ENCODE results near the gene PLA2G2D.
A peak's percentile ranks its signal among the peaks of the same experiment; 100 is the strongest.

The PLA2G2D gene, protein sequence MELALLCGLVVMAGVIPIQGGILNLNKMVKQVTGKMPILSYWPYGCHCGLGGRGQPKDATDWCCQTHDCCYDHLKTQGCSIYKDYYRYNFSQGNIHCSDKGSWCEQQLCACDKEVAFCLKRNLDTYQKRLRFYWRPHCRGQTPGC
- 0 reads per million in 4 donors for total RNA-seq

DNA sequence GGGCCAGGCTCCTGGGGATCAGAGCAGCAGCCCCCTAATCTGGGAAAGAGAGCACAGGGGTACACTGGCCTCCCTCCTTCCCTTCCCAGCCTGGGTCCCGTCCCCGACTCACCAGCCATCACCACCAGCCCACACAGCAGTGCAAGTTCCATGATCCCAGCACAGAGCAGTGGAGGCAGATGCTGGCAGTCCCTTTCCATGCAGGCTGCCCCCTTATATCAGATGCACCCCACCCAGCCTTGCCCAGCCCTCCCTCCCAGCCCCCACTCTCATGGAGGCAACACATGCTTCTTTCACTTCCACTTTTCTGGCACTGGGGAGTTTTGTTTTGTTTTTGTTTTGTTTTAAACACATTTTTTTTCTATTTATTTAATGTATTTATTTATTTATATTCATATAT, at the start of gene PLA2G2D:
Gene PLA2G2D (minus strand): TSS at position 190 of the 400 bp plus-strand sequence. CDS start 38 bp downstream, at position 152.
- no peak for DNase-seq

DNA sequence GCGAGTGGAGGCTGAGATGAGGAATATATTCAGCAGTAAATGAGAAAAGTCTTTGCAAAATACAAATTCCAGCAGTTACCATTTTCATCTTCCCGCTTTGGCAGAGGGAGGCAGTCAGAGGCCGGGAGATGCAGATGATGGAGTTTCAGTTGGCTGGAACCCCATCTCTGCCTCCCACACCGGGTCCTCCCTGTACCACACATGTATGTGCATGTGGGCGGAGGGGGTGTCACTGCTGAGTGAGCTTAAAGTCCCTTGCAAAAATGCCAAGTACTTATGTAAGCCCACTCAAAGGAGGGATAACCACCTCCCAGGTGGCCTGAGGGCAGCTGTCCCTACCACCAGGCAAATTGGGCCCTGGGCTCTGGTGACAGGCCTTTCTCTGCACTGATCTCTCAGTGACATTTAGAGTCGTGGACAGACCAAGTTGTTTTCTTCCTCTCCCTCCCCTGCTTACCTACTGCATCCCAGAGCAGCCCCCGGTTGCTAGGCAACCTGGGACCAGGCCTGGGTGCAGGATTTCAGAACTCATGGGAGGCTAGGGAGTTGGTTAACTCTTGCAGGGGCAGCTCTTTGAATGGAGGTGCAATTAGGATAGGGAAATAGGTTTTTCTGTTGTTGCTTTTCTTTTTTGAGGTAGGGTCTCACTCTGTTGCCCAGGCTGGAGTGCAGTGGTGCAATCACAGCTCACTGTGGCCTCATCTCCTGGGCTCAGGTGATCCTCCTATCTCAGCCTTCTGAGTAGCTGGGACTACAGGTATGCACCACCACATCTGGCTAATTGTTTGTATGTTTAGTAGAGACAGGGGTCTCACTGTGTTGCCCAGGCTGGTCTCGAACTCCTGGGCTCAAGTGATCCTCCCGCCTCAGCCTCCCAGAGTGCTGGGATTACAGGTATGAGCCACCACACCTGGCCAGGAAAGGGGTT, 49.5 kb upstream of the PLA2G2D start:
- no peak for DNase-seq

DNA sequence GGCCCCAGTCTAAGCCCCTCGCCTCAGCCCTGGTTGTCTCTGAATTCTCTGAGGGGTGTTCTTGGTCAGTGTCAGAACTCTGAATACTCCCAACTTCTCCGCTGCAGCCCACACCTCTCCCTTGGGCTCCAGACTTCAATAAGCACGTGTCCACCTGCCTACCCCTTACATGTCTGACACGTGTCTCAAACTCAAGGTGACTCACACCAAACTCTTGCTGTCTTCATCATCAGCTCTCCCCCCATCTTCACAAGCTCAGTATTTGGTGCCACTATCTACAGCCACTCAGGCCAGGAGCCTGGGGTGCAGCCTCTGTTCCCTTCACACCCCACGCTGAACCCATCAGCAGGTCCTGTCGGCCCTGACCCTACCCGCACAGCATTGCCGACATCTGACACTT, 47.8 kb upstream of the PLA2G2D start:
- DNase-seq, result no peak

DNA sequence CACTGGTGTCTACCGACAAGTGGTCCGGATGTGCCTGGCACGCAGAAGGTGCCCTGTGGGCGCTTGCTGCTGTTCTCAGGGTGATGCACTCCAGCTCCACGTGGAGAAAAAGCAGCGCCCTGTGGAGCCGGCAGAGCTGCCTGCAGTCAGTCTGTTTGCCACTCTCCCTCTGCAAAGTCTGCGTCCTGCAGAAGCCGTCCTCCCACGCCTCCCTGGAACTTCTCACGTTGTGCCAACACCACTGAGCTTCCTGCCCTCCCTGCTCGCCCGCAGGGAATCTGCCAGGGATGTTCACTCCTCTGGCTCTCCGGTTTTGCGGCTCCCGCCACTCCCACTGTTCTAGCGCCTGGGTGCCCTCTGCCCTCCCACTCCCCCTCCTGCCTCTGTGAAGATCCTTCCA, 46.7 kb upstream of the PLA2G2D start:
- no peak for DNase-seq

DNA sequence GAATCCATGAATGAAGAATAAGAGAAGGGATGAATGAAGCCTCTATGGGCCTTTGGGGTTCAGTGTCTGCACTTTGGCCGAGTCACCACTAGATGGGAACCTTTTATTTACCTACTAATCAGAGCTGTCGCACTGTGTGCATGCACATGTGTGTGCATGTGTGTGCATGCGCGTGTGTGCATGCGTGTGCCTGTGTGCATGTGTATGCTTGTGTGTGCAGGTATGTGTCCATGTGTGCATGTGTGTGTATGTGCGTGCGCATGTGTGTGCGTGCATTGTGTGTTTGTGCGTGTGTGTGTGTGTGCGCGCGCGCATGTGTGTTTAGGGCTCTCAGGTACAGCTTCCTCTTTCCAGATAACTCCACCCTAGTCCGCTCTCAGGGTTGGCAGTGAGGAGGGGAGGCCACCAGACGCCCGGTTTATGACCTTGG, 46.2 kb upstream of the PLA2G2D start:
- peak in 1 of 5 donors; percentile 20 for DNase-seq

DNA sequence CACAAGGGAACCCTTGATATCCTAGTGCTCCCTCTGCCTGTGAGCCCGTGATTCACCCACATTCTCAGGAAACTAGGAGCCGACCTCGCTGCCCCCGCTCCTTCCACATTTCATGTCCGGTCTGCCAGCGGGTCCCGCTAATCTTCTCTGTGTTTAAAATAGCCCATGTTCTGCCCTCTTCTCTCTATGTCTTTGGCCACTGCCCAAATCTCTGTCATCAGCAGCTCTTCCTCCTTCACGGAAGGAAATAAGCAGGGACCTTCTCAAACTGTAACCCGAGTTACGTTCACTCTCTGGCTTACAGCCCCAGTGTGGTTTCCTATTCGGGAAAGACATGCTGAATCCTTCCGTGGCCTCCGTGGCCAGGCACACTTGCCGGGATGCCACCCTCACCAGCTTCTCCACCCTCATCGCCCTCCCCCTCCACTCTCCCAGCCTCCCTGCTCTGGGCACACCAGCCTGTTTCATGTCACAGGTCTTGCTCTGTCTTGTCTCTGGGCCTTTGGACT, 45.4 kb upstream of the PLA2G2D start:
- DNase-seq, result no peak

DNA sequence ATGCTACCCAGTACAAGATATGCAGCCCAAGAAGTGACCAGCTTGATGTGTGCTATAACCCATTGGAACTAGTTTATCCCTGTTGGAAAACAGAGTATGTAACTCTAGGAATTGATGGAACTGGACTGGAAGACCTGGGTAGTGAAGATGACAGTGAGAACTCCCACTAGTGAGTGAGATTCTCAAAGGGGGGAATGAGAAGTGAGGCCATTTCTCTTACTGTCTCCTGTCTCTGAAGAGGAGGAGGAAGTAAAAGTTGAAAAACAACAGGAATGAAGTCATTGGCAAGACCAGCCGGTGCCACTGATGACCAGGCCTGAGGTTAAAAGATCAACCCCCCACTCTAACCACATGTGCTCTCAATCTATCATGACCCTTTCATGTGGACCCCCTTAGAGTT, 40.7 kb upstream of the PLA2G2D start:
- DNase-seq, result no peak

DNA sequence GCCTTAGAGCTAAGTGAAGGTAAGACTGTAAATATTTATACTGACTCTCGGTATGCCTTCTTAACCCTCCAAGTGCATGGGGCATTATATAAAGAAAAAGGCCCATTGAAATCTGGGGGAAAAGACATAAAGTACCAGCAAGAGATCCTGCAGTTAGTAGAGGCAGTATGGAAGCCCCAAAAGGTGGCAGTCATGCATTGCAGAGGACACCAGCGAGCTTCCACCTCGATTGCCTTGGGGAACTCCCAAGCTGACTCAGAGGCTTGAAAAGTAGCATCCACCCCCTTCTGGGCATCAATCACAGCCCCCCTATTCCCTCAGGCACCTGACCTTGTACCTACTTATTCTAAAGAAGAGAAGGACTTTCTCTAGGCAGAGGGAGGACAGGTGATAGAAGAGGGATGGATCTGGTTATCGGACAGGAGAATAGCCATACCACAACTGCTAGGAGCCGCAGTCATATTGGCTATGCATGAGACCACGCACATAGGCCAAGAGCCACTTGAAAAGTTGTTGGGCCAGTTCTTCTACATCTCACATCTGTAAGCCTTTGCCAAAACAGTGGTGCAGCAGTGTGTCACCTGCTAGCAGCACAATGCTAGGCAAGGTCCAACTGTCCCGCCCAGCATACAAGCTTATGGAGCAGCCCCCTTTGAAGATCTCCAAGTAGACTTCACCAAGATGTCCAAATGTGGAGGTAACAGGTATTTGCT, 39.2 kb upstream of the PLA2G2D start:
- DNase-seq, result no peak

DNA sequence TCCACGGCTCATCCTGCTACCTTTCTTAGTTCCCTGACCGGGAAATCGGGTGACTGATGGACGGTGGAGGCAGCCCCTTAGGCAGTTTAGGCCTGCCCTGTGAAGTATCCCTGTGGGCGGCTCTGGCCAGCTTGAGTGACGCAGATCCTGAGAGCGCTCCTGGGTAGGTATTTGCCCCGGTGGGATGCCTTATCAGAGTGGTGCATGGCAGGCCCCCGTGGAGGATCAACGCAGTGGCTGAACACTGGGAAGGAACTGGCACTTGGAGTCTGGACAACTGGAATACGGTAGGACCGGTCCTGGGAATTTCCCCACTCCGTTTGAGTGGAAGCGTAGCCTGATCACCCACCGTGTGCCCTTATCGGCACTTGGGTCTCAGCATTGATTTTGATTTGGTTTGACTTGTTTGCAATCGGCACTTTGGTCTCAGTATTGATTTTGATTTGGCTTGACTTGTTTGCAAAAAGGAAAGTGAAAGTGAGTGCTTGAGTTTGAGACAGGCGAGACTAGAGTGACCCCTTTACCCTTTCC, 35.0 kb upstream of the PLA2G2D start:
- peak in 1 of 5 donors; percentile 28 for DNase-seq

DNA sequence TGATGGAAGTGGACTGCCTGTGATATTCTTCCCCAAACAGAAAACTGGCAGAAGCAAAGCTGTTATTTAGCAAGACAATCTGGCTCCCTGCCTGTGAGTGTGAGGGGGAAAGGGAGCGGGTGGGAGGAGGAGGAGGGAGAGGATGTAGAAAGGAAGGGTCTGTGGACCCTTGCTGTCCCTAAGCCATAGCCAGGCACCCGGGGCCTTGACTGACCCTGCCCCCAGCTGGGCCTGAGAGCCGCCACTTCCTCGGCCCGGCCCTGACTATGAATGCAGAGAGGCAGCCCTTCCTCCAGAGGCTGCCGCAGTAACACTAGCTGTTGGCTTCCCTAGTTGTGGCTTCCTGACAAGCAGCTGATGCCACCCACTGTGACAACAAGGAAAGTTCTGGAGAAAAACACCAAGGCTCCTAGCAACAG, 33.7 kb upstream of the PLA2G2D start:
- no peak for DNase-seq

DNA sequence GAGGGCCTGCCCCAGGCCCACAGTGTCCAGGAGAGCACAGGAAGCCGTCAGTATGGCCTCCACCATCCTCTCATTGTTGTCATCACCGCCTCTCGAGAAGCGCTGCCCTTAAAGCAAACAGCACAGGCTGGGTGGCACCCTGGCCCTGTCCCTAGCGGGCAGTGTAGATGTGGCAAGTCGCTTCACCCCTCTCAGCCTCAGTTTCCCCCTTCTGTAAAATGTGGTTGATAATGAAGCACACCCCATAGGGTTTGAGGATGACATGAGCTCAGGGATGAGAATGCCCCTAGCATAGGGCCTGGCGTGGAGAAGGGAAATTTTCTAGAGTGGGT, 33.2 kb upstream of the PLA2G2D start:
- DNase-seq, result no peak

DNA sequence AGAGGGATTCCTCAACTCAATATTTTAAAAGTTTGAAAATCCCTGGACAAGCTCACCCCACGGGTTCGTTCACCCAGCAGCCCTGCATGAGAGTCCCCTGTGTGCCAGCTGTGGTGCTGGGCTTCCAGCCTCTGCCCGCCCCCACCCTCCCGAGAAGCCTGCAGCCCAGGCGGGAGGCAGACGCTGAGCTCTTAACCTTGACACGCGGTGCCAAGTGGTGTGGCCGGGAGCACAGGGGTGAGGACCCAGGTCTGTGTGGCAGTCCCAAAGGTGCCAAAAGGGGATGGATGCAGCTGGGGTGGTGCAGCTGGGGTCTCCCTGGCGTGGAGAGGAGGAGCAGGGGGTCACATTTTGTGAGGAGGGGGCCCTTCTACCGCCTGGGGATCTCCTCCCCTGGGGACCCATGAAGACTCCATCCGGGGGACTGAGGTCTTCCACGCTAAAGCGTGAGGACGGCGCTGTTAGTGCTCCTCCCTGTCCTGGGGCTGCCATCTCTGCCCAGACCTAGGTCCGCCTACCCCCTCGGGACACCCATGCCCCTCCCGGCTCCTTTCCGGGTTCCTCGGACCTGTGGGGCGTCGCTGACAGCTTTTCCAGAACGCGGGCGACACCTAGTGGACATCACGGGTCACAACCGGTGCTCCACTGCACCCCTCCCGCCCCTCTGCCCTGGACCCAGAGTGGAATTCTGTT, 32.7 kb upstream of the PLA2G2D start:
- DNase-seq, result peak; percentile 48 to 75 (median 64)

DNA sequence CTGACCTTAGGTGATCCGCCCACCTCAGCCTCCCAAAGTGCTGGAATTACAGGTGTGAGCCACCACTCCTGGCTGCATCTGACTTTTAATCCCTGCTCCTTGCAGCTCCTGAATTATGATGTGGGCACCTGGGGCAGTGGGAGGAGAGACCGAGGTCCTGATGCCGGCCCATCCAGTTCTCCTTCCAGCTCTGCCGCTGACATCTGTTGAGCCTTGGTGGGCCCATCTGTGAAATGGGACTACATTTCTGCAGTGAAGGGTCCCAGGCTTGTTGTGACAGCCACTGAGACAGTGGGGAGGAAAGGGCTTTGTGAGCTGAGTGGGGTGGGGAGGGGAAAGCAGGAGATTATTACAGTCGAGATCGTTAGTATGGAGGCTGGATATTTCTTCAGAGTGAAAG, 31.6 kb upstream of the PLA2G2D start:
- DNase-seq, result no peak

DNA sequence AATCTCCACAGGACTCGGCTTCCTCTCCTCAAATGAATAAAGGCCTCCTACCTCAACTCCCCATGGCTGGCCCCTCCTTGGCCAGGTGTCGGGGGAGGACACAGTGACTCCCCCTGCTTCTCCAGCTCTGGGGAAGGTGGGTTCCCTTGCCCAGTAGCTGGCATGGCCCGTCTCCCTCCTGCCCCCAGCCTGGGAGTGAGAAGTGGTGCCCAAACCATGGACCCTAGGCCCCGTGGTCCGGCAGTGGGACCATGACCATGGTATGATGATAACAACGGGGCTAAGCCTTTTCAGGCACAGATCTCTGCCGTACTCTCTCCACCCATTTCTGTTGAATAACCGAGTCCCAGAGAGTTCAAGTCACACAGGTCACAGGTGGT, 31.0 kb upstream of the PLA2G2D start:
- DNase-seq, result no peak

DNA sequence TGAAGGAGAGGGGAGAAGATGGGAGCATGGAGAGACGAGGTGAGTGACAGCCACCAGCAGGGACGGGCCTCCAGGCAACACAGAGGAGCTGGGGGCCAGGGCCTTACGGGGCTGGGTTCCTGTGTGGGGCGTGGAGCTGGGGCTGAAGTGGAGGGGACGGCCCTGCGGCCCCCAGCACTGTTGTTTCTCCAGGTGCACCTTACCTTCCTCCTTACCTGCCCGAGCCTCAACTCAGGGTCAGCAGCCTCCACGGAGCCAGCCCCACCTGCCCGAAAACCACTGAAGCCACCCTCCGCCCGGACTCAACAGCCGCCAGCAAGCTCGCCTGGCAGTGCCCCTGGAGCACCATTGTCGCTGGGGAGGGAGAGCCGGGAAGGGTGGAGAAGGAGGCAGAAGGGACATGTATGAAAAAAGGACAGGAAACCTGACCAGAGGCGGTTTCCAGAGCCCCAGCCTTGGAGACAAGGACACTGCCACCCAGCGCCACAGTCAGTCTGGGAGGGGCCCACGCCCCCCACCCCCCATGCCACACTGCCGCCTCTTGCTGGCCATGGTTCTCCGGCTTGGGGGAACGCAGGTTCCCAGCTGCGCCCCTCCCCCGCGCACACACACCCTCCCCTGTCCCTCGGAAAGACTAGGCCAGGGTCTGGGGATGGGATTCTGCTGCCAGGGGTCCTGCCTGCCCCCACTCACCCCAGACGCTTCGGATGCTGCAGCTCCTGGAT, 30.4 kb upstream of the PLA2G2D start:
- DNase-seq, result no peak

DNA sequence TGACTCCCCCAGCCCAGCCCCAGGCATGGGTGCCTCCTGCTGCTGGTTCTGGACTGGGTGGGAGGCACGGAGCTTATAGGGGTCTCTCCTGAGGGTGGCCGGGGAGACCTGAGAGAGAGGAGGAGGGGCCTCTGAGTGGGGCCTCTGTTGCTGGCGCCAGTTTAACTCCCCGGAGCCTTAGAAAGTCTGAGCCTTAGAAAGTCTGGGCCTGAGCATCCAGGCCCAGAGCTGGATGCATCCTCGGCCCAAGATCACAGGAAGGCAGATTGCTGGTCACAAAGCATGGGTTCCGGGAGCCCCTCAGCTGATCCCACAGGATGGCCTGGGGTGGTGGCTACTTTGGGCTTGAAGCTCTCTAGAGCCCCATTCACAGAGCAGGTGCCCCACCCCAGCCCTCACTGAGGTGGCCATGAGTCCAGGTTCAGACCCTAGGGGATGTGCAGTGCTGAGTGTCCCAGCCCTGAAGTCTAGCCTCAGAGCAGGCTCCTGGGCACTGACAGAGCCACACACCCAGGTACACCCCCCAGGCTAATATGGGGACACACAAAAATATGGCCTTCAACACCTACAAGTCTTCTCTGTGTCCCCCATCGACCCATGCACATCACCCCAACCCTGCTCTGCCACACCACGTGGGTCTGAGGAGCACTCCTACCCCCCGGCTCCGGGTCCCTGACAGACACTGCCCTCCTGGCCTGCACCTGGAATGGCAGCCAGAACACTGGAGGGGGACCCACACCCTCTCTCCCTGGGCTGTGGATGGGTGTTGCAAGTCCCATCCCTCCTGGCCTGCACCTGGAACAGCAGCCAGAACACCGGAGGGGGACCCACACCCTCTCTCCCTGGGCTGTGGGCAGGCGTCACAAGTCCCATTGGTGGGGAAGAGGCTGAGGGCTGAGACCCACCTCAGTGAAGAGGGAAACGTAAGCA, 29.5 kb upstream of the PLA2G2D start:
- no peak for DNase-seq

DNA sequence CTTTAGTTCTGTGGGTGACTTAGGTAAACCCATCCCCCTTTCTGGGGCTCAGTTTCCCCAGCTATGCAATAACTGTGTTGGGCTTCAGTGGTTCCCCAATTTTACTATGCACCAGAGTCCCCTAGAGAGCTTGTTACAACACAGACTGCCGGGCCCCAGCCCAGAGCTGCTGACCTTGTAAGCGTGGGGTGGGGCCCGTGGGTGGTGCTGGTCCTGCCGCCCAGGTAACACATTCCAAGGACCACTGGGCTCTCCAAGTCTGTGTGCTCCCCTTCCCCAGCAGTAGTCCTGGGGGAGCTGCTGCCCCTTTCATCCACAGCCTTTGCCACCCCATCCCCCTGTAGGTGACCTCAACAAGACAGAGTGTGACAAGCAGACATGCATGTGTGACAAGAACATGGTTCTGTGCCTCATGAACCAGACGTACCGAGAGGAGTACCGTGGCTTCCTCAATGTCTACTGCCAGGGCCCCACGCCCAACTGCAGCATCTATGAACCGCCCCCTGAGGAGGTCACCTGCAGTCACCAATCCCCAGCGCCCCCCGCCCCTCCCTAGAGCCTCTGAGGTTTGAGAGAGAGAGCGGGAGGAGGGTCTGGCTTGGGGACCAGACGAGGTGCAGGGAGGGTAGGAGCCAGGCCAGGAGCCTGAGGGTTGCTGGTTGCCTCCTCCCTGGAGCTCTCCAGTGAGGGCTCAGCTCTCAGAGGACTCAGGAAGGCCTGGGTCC, 28.7 kb upstream of the PLA2G2D start:
- no peak for DNase-seq

DNA sequence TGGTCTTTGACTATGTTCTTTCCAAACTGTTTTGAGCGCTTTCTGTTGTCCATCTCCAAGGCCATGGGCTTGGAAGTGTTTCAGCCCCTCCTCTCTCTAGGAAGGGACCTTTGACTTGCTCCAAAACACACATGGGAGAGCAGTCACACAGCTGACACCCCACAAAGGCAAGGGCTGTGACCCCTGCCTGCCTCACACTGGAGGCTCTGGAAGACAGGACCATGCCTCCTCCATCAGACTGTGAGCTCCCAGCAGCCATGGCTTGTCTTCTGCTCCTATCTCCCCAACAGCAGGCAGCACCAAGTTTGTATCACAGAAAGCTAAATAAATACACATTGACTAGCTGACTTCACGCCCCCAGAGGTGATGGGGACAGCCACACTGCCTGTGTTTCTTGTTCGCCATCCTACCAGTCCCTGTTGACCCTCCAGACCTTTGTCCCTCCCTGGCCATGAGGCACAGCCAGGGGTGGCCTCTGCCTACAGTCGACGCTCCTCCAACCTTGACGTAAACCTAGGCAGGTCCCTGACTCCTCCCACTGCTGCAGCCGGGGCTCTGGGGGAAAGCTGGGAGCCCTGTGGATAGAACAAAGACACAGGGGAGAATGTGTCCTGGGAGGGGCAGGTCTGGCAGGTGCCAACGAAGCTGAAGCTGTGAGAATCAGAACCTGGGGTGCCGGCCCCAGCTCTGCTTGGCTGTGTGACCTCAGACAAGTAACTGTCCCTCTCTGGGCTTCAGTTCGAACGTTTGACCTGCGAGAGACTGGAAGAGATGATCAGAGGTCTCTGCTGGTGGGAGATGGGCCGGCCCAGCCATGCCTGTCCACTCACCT, 24.6 kb upstream of the PLA2G2D start:
- no peak for DNase-seq

DNA sequence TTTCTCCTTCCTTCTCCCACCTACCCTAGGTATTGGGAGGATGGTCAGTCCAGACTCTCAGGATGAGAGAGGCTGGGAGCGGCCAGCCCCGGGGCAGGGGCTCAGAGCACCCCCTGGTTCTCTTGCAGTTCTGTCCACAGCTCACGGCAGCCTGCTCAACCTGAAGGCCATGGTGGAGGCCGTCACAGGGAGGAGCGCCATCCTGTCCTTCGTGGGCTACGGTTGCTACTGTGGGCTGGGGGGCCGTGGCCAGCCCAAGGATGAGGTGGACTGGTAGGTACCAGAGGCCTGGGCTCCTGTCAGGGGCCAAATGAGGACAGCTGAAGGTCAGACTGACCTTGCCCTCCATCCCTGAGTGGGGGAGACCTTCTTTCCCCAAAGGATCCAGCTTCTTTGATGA, 24.0 kb upstream of the PLA2G2D start:
- DNase-seq, result no peak

Data from T-helper 1 cell (primary cell).